DMS53 treated with DMSO at 0.1 percent for 48 hours (cell line): ENCODE data around the gene MAGI2.

Experiments used
- DNase-seq: peaks from one replicate; lab custom pipeline; 2025; ENCODE audit not compliant: unreplicated experiment; lab: John Stamatoyannopoulos, UW

Gene MAGI2

DNA sequence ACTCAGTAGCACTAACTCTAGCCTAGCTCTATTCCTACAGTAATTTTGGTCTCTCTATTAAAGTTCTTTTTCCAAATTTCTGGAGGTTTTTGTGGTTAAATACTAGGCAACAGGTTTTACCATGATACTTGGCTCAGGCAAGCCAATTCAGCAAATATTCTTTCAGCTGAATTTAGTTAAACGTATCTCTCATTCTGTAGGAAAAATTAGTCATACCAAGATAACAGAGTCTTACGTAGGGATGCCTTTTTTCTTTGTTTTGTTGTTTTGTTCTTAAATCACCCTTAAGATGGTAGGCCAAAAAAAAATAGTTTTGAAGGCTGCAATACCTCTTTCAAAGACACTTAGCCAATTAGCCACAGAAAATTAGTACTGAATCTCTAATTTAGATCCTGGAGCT lies 180.5 kb downstream of the MAGI2 start:
- DNase-seq, result no peak

DNA sequence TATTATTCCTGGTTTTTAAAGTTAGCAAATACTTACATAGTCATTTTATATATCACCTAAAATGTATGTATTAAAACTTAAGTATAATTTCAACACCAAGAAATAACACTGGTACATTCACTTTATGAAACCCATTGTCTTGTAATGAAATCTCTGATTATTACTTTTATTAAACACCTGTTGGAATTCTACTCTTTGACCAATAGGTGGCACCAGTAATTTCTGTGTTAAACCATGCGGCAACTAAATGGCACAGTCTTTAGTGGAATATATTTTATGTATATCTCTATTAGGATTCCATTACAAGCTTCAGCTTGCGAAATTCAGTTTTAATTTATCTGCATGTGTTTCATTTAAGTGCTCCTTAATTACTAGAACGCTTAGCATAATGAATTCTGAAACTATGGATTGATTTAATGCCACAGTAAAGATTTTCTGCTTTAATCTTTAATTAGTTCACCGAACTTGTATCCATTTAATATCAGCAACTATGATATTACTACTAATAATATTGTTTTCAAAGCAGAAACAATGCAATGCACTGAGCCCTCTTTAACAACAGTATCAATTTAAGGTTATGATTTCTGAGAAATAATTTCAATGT lies 181.3 kb downstream of the MAGI2 start:
- peak; percentile 52 for DNase-seq

DNA sequence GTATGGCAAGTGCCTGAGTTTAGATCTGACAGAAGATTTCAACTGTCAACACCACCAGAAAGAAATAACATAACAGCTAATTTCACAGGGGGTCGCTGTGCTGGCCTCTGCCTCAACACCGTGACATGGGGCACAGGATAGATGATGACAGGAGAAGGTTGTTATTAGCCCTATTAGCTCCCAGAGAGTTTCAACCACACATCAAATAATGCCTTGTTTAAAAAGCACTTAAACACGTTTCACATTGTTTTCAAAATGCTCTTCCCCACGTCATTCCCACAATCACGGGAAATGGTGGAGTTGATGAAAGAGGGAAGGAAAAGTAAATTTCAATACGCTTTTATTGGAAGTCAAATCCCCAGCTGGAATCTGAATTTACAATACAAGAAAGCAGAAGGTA lies 184.7 kb downstream of the MAGI2 start:
- no peak for DNase-seq

DNA sequence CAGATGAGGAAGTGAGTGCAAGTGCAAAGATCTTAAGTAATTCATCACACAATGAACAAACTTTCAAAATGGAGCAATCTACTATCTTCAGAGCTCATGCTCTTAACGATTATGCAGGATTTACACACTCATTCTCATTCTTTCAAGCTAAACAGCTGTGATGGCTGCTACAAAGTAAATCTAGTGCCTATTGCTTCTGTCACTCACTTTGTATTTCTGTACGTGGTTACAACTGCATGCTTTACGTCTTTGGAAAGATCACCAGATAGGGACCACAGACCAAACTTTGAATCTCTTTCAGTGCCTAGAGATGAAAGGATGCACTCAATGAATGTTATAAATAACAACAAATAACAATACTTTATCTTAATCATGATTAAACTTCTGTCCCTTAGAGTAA lies 194.6 kb downstream of the MAGI2 start:
- DNase-seq, result no peak

GRCh38 chr7:79257959-79258358 lies 195.5 kb downstream of the MAGI2 start:
- DNase-seq, result no peak

DNA sequence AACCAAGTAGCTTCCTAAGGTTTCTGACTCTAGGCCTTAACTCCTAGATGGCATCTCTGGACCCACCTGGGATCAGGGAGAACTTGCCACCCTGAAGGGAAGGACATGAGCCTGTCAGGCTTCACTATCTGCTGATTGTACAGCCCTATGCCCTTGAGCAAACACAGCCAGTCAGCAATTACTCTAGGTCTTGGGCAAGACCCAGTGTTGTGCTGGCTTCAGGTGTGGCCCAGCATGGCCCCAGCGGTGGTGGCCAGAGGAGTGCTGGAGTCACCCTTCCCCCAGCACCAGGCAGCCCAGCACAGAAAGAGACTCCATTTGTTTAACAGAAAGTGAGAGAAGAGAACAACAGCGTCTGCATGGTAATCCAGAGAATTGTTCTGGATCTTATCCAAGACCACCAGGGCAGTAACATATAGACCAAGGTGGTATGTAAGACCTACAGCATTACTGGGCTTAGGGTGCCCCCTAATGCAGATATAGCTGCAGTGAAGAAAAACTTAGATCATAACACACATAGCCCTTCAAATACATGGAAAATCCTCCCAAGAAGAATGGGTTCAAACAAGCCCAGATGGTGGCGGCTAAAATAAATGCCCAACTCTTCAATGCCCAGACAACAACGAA lies 207.7 kb downstream of the MAGI2 start:
- DNase-seq, result no peak

DNA sequence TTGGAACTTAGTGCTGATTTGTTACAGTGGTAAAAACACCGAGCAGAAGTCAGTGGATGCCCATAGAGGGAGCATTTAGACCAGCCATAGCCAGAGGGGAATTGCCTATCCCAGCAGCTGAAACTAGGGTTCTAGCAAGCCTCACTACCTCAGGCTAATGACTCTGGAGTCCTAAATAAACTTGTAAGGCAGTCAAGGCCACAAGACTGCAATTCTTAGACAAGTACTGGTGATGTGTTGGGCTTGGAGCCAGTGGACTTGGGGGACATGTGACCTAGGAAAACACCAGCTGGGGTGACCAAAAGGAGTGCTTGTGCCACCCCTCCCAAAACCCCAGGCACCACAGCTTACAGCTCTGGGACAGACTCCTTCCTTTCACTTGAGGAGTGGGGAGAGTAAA lies 209.0 kb downstream of the MAGI2 start:
- DNase-seq, result no peak

GRCh38 chr7:79241288-79242060 lies 212.0 kb downstream of the MAGI2 start:
- DNase-seq, result no peak

- DNase-seq, result no peak
These were observed 213.1 kb downstream of the MAGI2 start for GRCh38 chr7:79240413-79240812.

GRCh38 chr7:79236352-79237028 lies 217.0 kb downstream of the MAGI2 start:
- peak; percentile 73 for DNase-seq

DNA sequence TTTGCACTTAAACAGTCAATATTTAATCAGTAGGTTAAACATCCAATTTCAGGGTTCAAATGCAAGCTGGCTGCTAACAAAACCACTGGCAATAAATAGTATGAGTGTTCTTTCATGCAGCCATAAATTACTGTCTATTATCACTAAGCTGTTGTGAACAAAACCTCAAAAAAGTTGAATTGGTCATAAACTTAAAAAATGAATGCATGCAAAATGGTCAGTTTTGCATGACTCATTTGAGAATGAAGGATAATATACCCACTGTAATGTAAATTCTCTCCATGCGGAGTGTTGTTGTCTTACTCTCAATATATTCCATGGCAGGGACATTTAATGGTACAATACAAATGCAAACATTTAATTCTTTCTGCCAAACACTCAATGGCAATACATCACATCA lies 226.4 kb downstream of the MAGI2 start:
- peak; percentile 27 for DNase-seq

DNA sequence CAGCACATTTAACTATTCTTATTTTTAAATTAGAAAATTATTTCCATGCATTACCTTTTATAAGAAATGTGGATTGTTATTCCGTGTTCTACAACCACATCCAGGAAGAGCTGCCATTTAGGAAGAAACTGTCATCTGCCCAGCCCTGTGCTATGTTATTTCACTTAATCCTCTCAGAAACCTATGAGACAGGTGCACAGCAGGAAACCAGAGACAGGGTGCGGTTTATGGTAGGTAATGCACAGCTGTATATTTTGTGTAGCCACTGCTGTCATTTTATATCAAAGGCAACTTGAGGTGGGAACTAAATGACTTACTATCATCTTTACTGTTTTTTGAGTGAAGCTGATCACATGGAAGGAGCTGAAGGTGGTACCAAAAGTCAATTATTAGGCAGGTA lies 232.3 kb downstream of the MAGI2 start:
- DNase-seq, result peak; percentile 22

GRCh38 chr7:79217976-79218626 lies 235.4 kb downstream of the MAGI2 start:
- DNase-seq, result no peak

GRCh38 chr7:79217468-79217867 lies 236.0 kb downstream of the MAGI2 start:
- DNase-seq, result peak; percentile 8

GRCh38 chr7:79216236-79216635 lies 237.2 kb downstream of the MAGI2 start:
- no peak for DNase-seq

- DNase-seq, result no peak
These were observed 241.1 kb downstream of the MAGI2 start for GRCh38 chr7:79212334-79212733.

DNA sequence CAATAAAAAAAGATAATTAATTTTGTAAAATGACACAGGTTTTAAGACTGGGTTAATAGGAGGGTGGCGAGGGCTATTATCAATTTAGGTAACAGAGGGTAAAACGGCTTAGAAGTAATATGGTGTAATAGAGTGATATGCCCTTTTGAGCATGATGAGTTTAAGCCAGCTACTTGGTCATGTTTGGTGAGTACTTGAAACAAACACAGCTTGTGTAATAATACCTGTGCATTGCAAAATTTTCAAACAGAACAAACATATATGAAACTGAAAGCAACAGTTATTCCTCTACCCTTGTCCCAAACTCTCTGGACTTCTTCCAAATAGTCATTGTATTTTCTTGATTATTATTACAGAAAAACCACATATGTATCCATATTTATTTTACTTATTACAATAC lies 241.7 kb downstream of the MAGI2 start:
- no peak for DNase-seq

GRCh38 chr7:79199961-79200360 lies 253.5 kb downstream of the MAGI2 start:
- DNase-seq, result no peak

DNA sequence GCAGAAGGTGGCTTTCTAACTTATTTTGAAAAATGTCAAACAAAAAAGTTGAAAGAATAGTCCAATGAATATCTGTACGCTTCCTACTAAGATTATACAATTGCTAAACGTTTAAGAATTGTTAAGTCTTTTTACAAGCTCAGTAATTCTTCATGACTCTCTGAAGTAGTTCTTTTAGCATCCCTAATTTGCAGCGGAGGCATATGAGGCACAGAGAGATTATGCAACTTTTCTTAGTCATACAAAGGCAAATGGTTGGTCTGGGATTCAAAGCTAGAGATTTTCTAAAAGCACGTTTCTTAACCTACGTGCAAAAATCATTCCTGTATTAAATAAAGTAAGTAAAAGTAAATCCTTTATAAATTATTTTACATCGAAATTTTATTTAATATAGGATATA lies 254.2 kb downstream of the MAGI2 start:
- DNase-seq, result no peak

DNA sequence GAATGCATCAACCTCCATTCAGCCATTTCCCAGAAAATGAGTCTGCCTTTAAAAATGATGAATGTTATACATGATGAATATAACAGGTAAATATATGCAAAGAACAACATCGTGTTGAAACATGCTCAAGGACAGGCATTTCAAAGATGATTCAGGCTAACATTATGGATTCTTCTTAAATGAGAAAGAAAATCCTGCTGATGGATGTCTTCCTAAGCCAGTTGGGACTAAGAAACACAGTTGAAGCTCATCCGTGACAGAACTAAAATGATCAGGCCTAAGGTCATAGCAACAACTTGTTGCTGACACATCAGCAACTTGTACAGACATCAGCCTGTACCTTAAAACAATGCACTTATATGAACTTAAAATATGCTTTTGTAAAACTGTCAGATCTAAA lies 267.9 kb downstream of the MAGI2 start:
- no peak for DNase-seq

DNA sequence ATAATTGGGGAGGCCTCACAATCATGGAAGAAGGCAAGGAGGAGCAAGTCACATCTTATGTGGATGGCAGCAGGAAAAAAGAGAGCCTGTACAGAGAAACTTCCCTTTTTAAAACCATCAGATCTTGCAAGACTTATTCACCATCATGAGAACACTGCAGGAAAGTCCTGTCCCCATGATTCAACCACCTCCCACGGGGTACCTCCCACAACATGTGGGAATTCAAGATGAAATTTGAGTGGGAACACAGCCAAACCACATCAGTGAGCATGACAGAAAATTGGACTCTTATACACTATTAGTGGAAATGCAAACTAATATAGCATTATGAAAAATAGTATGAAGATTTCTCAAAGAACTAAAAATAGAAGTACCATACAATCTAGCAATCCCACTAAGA lies 271.2 kb downstream of the MAGI2 start:
- DNase-seq, result no peak
